Stimulated activated CD8-positive, alpha-beta memory T cell treated with anti-CD3 and anti-CD28 coated beads, Interleukin-12 subunit alpha, Interleukin-12 subunit beta, amount 100 ng/mL, for 24 hours (primary cell): Measurements from ENCODE around the gene TMEM150A.
"Not testable (repeated sequence)": the region's sequence is repeated elsewhere in the genome, so short reads cannot be mapped to it uniquely, and the experiment has no call there.

Experiments
- DNase-seq: peaks from one replicate; pipeline ENCODE4 v3.0.0-alpha.2; 2020; ENCODE audit errors: extremely low read depth

TMEM150A gene

GRCh38 chr2:85566265-85566664, 36.2 kb downstream of the TMEM150A start:
- DNase-seq: no peak

- DNase-seq: no peak
These were observed 38.3 kb downstream of the TMEM150A start for GRCh38 chr2:85564144-85564563.

GRCh38 chr2:85561280-85562212, 41.0 kb downstream of the TMEM150A start, which contains the start of gene GGCX:
Gene GGCX (minus strand): TSS chr2:85561493. CDS start chr2:85561428, 65 bp downstream.
- DNase-seq: peak; percentile 88

- DNase-seq: no peak
These were observed 41.7 kb downstream of the TMEM150A start for GRCh38 chr2:85560812-85561279.

- DNase-seq: not testable (repeated sequence)
These were observed 42.1 kb downstream of the TMEM150A start for GRCh38 chr2:85560403-85560726.

GRCh38 chr2:85558160-85558559, 44.3 kb downstream of the TMEM150A start:
- no peak for DNase-seq

GRCh38 chr2:85557130-85557529, 45.4 kb downstream of the TMEM150A start:
- no peak for DNase-seq

GRCh38 chr2:85554980-85555612, 47.4 kb downstream of the TMEM150A start:
- no peak for DNase-seq

GRCh38 chr2:85553184-85553583, 49.3 kb downstream of the TMEM150A start:
- no peak for DNase-seq

- DNase-seq: peak; percentile 55
These were observed 50.5 kb downstream of the TMEM150A start for GRCh38 chr2:85551698-85552678.

- DNase-seq: no peak
These were observed 52.0 kb downstream of the TMEM150A start for GRCh38 chr2:85550486-85550885.

GRCh38 chr2:85549826-85550225, 52.7 kb downstream of the TMEM150A start:
- no peak for DNase-seq

GRCh38 chr2:85549095-85549494, 53.4 kb downstream of the TMEM150A start:
- DNase-seq: no peak

GRCh38 chr2:85548608-85548900, 53.9 kb downstream of the TMEM150A start:
- DNase-seq: no peak
